GM12878 (cell line): Measurements from ENCODE around the gene AKNA. TPM values are rescaled to one million over a fixed set of nuclear protein-coding genes. Genes with fewer than 3 reads are reported as not detected.

Experiments
- ATAC-seq: fragments of 200-7000 bp; cut with Tn5 transposase; 3 replicates; pipeline ENCODE4 v1.9.1; 2020; ENCODE audit warnings: mild to moderate bottlenecking, moderate library complexity
- BruUV-seq: library from RNA; stranded (reverse); fragments of 400-500 nt; replicated peaks from 2 replicates; lab custom pipeline; 2021; lab: Mats Ljungman, UMichigan
- CTCF ChIA-PET: fragments of 300-600 bp; sonication (Branson Sonifier 250); formaldehyde crosslinking; extraction: SDS; loops from one replicate; lab custom pipeline; 2021; ENCODE audit warnings: inconsistent platforms; lab: Yijun Ruan, JAX
- POLR2A ChIA-PET: fragments of 350-600 bp; formaldehyde crosslinking; extraction: SDS; loops from one replicate; lab custom pipeline; 2021; ENCODE audit warnings: inconsistent platforms; lab: Charles Lee
- RAD21 ChIA-PET: fragments of 300-600 bp; sonication (Branson Sonifier 250); formaldehyde crosslinking; loops from one replicate; lab custom pipeline; 2023; ENCODE audit warnings: antibody characterized with exemption; ENCODE audit not compliant: unreplicated experiment; lab: Charles Lee
- SMC1A ChIA-PET: fragments of 300-600 bp; sonication (Branson Sonifier 250); formaldehyde crosslinking; loops from one replicate; lab custom pipeline; 2023; ENCODE audit not compliant: unreplicated experiment, uncharacterized antibody; lab: Charles Lee
- DNase-seq: peaks from one replicate; pipeline ENCODE4 v3.0.0-alpha.2; 2011; ENCODE audit warnings: low read depth, low spot score
- FAIRE-seq: peaks from 3 replicates; lab custom pipeline; 2011; peaks lifted over from hg19 to GRCh38; lab: Jason Lieb, UNC
- H2AFZ ChIP-seq: 2 replicates; pipeline ENCODE4 v1.6.0; 2011; ENCODE audit warnings: low read depth, low read length, control low read depth; ENCODE audit not compliant: control insufficient read depth
- H3K27ac ChIP-seq: 2 replicates; pipeline ENCODE4 v1.5.1; 2011; ENCODE audit warnings: control low read depth; ENCODE audit not compliant: control insufficient read depth, insufficient read depth
- H3K27me3 ChIP-seq, 2 experiments: replicated peaks in 1 of 2; 2 replicates each; pipeline versions ENCODE4 v1.6.0 to v1.6.1; 2011; ENCODE audit warnings: low read length in 1 of 2; ENCODE audit not compliant: control insufficient read depth in 2 of 2, insufficient read depth in 2 of 2
- H3K36me3 ChIP-seq, 2 experiments: 2 replicates each; pipeline ENCODE4 v1.5.1; 2011; ENCODE audit warnings: low read length in 1 of 2; ENCODE audit not compliant: control insufficient read depth in 2 of 2, insufficient read depth in 2 of 2
- H3K4me1 ChIP-seq: 2 replicates; pipeline ENCODE4 v1.6.1; 2011; ENCODE audit warnings: mild to moderate bottlenecking, low read length, moderate library complexity, mixed read lengths; ENCODE audit not compliant: control insufficient read depth, insufficient read depth
- H3K4me2 ChIP-seq: 2 replicates; pipeline ENCODE4 v1.6.0; 2011; ENCODE audit warnings: control low read depth; ENCODE audit not compliant: control insufficient read depth, insufficient read depth
- H3K4me3 ChIP-seq: fragments of 200-600 bp; sonication (generic); 2 replicates; pipeline ENCODE4 v1.5.1; 2016
- H3K79me2 ChIP-seq: 2 replicates; pipeline ENCODE4 v1.6.0; 2011; ENCODE audit warnings: low read length; ENCODE audit not compliant: control insufficient read depth, insufficient read depth
- H3K9ac ChIP-seq: 2 replicates; pipeline ENCODE4 v1.8.0; 2011; ENCODE audit warnings: low read length, control low read depth, mixed read lengths; ENCODE audit not compliant: control insufficient read depth, insufficient read depth
- H3K9me3 ChIP-seq: replicated peaks from 3 replicates; pipeline ENCODE4 v1.5.1; 2011; ENCODE audit warnings: mild to moderate bottlenecking, low read length; ENCODE audit not compliant: control insufficient read depth, insufficient read depth
- H4K20me1 ChIP-seq: 2 replicates; pipeline ENCODE4 v1.6.0; 2011; ENCODE audit not compliant: control insufficient read depth, insufficient read depth
- CHD4 ChIP-seq: fragments of 200-600 bp; sonication (generic); IDR thresholded peaks from 2 replicates; pipeline ENCODE4 v1.6.1; 2016; ENCODE audit warnings: mild to moderate bottlenecking
- CREB1 ChIP-seq: IDR thresholded peaks from 2 replicates; pipeline ENCODE4 v1.6.1; 2012; ENCODE audit warnings: low read depth, mild to moderate bottlenecking, inconsistent platforms
- SIN3A ChIP-seq: IDR thresholded peaks from 2 replicates; pipeline ENCODE4 v1.6.1; 2012; ENCODE audit warnings: low read depth, low read length, improper control_type of control experiment
- ZNF274 ChIP-seq: IDR thresholded peaks from one replicate; pipeline ENCODE4 v1.8.0; 2011; ENCODE audit not compliant: insufficient read length, insufficient read depth
- WGBS: methylation state at CpG from one replicate; pipeline ENCODE4 v1.1.6; 2016; ENCODE audit warnings: low lambda C conversion rate; ENCODE audit not compliant: insufficient replicate concordance, insufficient coverage; ENCODE audit errors: missing lambda C conversion rate; 5-methylcytosine and 5-hydroxymethylcytosine counted together
- in situ Hi-C: fragments of 300-500 bp; cut with MboI; formaldehyde crosslinking; loops from 9 replicates; pipeline ENCODE4 v1.14.3; 2018; ENCODE audit warnings: mixed read lengths
- intact Hi-C: fragments of 100-400 bp; cut with micrococcal nuclease; formaldehyde crosslinking; loops from one replicate; pipeline ENCODE4 v1.14.2; 2022; ENCODE audit not compliant: unreplicated experiment
- polyA plus RNA-seq, 11 experiments: library from polyadenylated mRNA; depleted of rRNA in 4 of 11; unstranded in 6 of 11; stranded (reverse) in 5 of 11; fragments of >200 nt; fragmentation: Nextera tagmentation in 4 of 11; fragmentation: Illumina TruSeq in 1 of 11; extraction: Ambion mirVana in 4 of 11; extraction: Trizol in 1 of 11; gene quantifications; 1 replicate in 1 of 11; 2 replicates in 10 of 11; pipeline versions ENCODE4 v1.2.1 to v1.2.3, GENCODE V29; 2011 to 2016; ENCODE audit warnings: inconsistent platforms in 2 of 11, missing spikeins in 2 of 11, low read depth in 1 of 11
- total RNA-seq, 4 experiments: library from RNA; depleted of rRNA in 3 of 4; stranded (reverse); fragments of >200 nt in 3 of 4; fragmentation: Illumina TruSeq in 1 of 4; extraction: Trizol in 1 of 4; gene quantifications; 2 replicates each; pipeline versions ENCODE4 v1.2.1 to v1.2.3, GENCODE V29; 2013 to 2021
- TF ChIP-seq, protein P1 (sequence below): fragments of 450-650 bp; IDR thresholded peaks from 2 replicates; pipeline ENCODE4 v1.6.1; 2017; ENCODE audit warnings: borderline replicate concordance
- TF ChIP-seq, protein P2 (sequence below): IDR thresholded peaks from 2 replicates; pipeline ENCODE4 v1.6.1; 2012; ENCODE audit warnings: improper control_type of control experiment, low read depth, low read length; ENCODE audit not compliant: insufficient replicate concordance
- TF ChIP-seq, protein P3 (sequence below): fragments of 450-650 bp; IDR thresholded peaks from 2 replicates; pipeline ENCODE4 v1.6.1; 2017; ENCODE audit warnings: mild to moderate bottlenecking, moderate library complexity

The AKNA gene
- total and polyA plus RNA-seq, 10 of the 15 experiments (the other 5 are each of a cell fraction or from before 2014, with no cell fraction given) = 1.6 to 132 (median 35.3) TPM

DNA sequence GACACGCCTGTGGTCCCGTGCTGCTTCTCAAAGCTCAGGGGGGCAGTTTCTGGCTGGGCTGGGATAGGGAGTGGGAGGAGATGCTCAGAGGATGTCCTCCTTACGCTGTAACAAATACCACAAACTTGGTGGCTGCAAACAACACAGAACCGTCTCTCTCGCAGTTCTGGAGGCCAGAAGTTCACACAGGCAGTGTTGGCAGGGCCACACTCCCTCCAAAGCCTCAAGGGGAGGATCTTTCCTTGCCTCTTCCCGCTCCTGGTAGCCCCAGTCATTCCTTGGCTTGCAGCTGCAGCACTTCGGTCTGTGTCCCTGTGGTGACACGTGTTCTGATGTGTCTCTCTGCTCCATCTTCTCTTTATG is 75.3 kb downstream of the AKNA start (continued):
- TF ChIP-seq, protein P1, sequence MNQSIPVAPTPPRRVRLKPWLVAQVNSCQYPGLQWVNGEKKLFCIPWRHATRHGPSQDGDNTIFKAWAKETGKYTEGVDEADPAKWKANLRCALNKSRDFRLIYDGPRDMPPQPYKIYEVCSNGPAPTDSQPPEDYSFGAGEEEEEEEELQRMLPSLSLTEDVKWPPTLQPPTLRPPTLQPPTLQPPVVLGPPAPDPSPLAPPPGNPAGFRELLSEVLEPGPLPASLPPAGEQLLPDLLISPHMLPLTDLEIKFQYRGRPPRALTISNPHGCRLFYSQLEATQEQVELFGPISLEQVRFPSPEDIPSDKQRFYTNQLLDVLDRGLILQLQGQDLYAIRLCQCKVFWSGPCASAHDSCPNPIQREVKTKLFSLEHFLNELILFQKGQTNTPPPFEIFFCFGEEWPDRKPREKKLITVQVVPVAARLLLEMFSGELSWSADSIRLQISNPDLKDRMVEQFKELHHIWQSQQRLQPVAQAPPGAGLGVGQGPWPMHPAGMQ = no peak

DNA sequence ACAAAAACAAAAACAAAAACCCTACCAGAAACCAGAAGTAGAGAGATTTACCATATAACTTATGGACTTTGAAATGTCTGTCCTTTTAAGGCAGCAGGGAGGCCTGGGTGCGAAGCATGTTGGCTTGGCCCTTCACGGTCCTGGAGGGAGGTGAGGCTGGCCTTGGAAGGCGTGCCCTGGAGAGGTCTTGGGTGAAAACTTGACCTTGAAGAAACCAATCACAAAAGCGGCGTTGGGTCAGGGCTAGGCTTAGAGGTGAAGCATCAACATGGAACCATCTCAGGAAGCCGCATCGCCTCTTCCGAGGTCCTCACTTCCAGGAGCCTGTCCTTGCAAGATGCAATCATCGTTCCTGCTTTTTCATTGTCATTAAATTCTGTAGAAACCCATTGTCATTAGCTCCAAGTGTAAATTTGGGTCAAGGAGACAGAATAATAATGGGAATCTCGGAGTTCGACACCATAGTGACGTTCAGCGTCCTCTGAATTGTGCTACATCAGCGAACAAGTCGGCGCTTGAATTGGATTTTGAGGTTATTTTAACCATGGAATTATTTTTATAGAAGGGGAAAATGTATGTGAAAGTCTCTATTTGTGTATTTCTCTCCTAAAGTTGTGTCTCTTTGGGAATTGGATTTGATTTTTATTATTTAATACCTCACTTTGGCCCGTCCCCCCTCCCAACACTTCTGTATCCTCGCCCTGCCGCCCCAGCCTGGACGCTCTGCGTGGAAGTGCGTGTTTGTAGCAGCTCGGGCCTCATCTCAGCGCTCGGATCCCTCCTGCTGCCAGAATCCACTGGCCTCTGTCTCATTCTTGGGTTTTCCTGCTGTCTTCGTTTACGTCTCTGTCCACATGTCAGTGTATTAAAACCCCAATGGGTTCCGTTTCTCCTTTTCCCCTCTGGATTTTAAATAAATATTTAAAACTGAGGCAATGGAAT is 75.9 kb downstream of the AKNA start:
- Histone ChIP-seq H3K36me3 (no peaks in the 10 kb centered on the region), H3K27ac (no peak overlapping the region), H3K9ac (no peak overlapping the region), H3K9me3 (no peaks in the 10 kb centered on the region), H3K4me1 (no peaks in the 10 kb centered on the region), H2AFZ (no peak overlapping the region), H4K20me1 (no peaks in the 10 kb centered on the region), H3K4me3 (no peak overlapping the region), H3K27me3 (no peaks in the 10 kb centered on the region; a peak in 1 of 4 replicates), H3K4me2 (no peak overlapping the region), H3K79me2 (no peaks in the 10 kb centered on the region)
- 58% methylated on average over 28 of the region's 28 CpGs for WGBS
- intact Hi-C loops (no loop called here), in situ Hi-C loops (no loop called here)
- SMC1A ChIA-PET = interaction anchor here (0.7 kb wide), 1 partner anchor 229 kb away, joined by 3 read pairs; no protein-coding TSS in a partner anchor
- FAIRE-seq (no peak), ATAC-seq (no peak), DNase-seq (no peak)
- RAD21 ChIA-PET = no interaction called here
- BruUV-seq = no TSS peak
- CTCF ChIA-PET = interaction anchor here (0.6 kb wide), 1 partner anchor 21 kb away, joined by 3 read pairs; no protein-coding TSS in a partner anchor
- POLR2A ChIA-PET = no interaction called here
- TF ChIP-seq, protein P2, sequence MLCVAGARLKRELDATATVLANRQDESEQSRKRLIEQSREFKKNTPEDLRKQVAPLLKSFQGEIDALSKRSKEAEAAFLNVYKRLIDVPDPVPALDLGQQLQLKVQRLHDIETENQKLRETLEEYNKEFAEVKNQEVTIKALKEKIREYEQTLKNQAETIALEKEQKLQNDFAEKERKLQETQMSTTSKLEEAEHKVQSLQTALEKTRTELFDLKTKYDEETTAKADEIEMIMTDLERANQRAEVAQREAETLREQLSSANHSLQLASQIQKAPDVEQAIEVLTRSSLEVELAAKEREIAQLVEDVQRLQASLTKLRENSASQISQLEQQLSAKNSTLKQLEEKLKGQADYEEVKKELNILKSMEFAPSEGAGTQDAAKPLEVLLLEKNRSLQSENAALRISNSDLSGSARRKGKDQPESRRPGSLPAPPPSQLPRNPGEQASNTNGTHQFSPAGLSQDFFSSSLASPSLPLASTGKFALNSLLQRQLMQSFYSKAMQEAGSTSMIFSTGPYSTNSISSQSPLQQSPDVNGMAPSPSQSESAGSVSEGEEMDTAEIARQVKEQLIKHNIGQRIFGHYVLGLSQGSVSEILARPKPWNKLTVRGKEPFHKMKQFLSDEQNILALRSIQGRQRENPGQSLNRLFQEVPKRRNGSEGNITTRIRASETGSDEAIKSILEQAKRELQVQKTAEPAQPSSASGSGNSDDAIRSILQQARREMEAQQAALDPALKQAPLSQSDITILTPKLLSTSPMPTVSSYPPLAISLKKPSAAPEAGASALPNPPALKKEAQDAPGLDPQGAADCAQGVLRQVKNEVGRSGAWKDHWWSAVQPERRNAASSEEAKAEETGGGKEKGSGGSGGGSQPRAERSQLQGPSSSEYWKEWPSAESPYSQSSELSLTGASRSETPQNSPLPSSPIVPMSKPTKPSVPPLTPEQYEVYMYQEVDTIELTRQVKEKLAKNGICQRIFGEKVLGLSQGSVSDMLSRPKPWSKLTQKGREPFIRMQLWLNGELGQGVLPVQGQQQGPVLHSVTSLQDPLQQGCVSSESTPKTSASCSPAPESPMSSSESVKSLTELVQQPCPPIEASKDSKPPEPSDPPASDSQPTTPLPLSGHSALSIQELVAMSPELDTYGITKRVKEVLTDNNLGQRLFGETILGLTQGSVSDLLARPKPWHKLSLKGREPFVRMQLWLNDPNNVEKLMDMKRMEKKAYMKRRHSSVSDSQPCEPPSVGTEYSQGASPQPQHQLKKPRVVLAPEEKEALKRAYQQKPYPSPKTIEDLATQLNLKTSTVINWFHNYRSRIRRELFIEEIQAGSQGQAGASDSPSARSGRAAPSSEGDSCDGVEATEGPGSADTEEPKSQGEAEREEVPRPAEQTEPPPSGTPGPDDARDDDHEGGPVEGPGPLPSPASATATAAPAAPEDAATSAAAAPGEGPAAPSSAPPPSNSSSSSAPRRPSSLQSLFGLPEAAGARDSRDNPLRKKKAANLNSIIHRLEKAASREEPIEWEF = no peak
- TF ChIP-seq ZNF274 (no peak), CHD4 (no peak), CREB1 (no peak), SIN3A (no peak)
- TF ChIP-seq, protein P3, sequence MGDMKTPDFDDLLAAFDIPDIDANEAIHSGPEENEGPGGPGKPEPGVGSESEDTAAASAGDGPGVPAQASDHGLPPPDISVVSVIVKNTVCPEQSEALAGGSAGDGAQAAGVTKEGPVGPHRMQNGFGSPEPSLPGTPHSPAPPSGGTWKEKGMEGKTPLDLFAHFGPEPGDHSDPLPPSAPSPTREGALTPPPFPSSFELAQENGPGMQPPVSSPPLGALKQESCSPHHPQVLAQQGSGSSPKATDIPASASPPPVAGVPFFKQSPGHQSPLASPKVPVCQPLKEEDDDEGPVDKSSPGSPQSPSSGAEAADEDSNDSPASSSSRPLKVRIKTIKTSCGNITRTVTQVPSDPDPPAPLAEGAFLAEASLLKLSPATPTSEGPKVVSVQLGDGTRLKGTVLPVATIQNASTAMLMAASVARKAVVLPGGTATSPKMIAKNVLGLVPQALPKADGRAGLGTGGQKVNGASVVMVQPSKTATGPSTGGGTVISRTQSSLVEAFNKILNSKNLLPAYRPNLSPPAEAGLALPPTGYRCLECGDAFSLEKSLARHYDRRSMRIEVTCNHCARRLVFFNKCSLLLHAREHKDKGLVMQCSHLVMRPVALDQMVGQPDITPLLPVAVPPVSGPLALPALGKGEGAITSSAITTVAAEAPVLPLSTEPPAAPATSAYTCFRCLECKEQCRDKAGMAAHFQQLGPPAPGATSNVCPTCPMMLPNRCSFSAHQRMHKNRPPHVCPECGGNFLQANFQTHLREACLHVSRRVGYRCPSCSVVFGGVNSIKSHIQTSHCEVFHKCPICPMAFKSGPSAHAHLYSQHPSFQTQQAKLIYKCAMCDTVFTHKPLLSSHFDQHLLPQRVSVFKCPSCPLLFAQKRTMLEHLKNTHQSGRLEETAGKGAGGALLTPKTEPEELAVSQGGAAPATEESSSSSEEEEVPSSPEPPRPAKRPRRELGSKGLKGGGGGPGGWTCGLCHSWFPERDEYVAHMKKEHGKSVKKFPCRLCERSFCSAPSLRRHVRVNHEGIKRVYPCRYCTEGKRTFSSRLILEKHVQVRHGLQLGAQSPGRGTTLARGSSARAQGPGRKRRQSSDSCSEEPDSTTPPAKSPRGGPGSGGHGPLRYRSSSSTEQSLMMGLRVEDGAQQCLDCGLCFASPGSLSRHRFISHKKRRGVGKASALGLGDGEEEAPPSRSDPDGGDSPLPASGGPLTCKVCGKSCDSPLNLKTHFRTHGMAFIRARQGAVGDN = no peak
- TF ChIP-seq, protein P1 = no peak
